HL-60 (cell line): ENCODE results near the gene STAMBPL1.

Experiments
- CTCF ChIP-seq: IDR thresholded peaks from one replicate; pipeline ENCODE4 v1.5.1; 2011; ENCODE audit warnings: low read length, control low read depth, inconsistent platforms; ENCODE audit not compliant: insufficient read depth
- POLR2AphosphoS5 ChIP-seq: IDR thresholded peaks from 2 replicates; pipeline ENCODE4 v1.6.1; 2012; ENCODE audit warnings: low read depth
- REST ChIP-seq: IDR thresholded peaks from 2 replicates; pipeline ENCODE4 v1.6.1; 2012; ENCODE audit warnings: low read depth; ENCODE audit not compliant: insufficient replicate concordance
- SPI1 ChIP-seq: IDR thresholded peaks from 2 replicates; pipeline ENCODE4 v1.6.1; 2012; ENCODE audit warnings: low read depth, mild to moderate bottlenecking, borderline replicate concordance

GRCh38 chr10:88833156-88833555, 46.9 kb upstream of the STAMBPL1 start:
- TF ChIP-seq CTCF (no peak), SPI1 (no peak), REST (no peak), POLR2AphosphoS5 (no peak)
